Retinal pigment epithelial cell (primary cell): ENCODE results near the gene IKZF2.
A peak's percentile ranks its signal among the peaks of the same experiment; 100 is the strongest.

Experiments used
- DNase-seq: peaks from one replicate; pipeline ENCODE4 v3.0.0-alpha.2; 2010; ENCODE audit warnings: low read depth
- H3K4me3 ChIP-seq: 2 replicates; pipeline ENCODE4 v1.5.1; 2011; ENCODE audit warnings: mild to moderate bottlenecking, low read length, control low read depth, moderate library complexity
- CTCF ChIP-seq: conservative IDR thresholded peaks from 2 replicates; pipeline ENCODE4 v1.5.1; 2011; ENCODE audit warnings: low read depth, low read length, control low read depth, inconsistent platforms

The IKZF2 gene

GRCh38 chr2:213090772-213091171, 60.6 kb downstream of the IKZF2 start:
- no peak for DNase-seq
- no peak overlapping the region for H3K4me3 ChIP-seq
- TF ChIP-seq CTCF, result no peak

- no peak overlapping the region for H3K4me3 ChIP-seq
- DNase-seq, result no peak
- no peak for TF ChIP-seq CTCF
Observed at GRCh38 chr2:213089438-213089837, 62.0 kb downstream of the IKZF2 start.

GRCh38 chr2:213087040-213087439, 64.4 kb downstream of the IKZF2 start:
- no peak overlapping the region for H3K4me3 ChIP-seq
- TF ChIP-seq CTCF, result no peak
- no peak for DNase-seq

GRCh38 chr2:213086571-213086970, 64.8 kb downstream of the IKZF2 start:
- peak; percentile 37 for DNase-seq
- no peak overlapping the region for H3K4me3 ChIP-seq
- no peak for TF ChIP-seq CTCF

- DNase-seq, result no peak
- H3K4me3 ChIP-seq, result no peak overlapping the region
- no peak for TF ChIP-seq CTCF
Observed at GRCh38 chr2:213086050-213086449, 65.4 kb downstream of the IKZF2 start.

- H3K4me3 ChIP-seq, result no peak overlapping the region
- DNase-seq, result no peak
- TF ChIP-seq CTCF, result no peak
Observed at GRCh38 chr2:213085538-213085937, 65.9 kb downstream of the IKZF2 start.

GRCh38 chr2:213084261-213084660, 67.2 kb downstream of the IKZF2 start:
- no peak for TF ChIP-seq CTCF

More at GRCh38 chr2:213084261-213084660, 67.2 kb downstream of the IKZF2 start:
- no peak overlapping the region for H3K4me3 ChIP-seq
- no peak for DNase-seq
